ENCODE data around the gene ARCN1.

ARCN1 gene

GRCh38 chr11:118641397-118642019 lies 69.3 kb downstream of the ARCN1 start:
- no peak overlapping the region for H2AFZ ChIP-seq (ENCODE audit: low read depth, low read length)
- ATAC-seq (ENCODE audit: insufficient read depth, low read depth) (peak; percentile 40; the same call in 1 of the 3 replicates), DNase-seq (no peak)
- no peaks in the 10 kb centered on the region for H3K36me3 ChIP-seq (ENCODE audit: insufficient read depth, low read length)
- no peak overlapping the region for H3K4me2 ChIP-seq (ENCODE audit: insufficient read depth, low read length)
- TF ChIP-seq EZH2 (IDR thresholded peaks at IDR 0.05; ENCODE audit: borderline replicate concordance, low read depth, low read length, severe bottlenecking) = no peak
- no peak for TF ChIP-seq CTCF (IDR thresholded peaks at IDR 0.05; ENCODE audit: borderline replicate concordance, extremely low read depth, low read length, poor library complexity, severe bottlenecking)
- H3K27me3 ChIP-seq (ENCODE audit: insufficient read depth, low read length, poor library complexity) = no peaks in the 10 kb centered on the region
- H4K20me1 ChIP-seq (ENCODE audit: insufficient read depth, low read length) = no peaks in the 10 kb centered on the region; the same call in 1 of the 2 replicates
- H3K9ac ChIP-seq (ENCODE audit: low read depth, low read length) = no peak overlapping the region
- no peak overlapping the region for H3K27ac ChIP-seq (ENCODE audit: low read length)
- H3K79me2 ChIP-seq (ENCODE audit: insufficient read depth, low read length) = no peaks in the 10 kb centered on the region
- H3K9me3 ChIP-seq (ENCODE audit: insufficient read depth, low read length, severe bottlenecking) = no peaks in the 10 kb centered on the region
- no peak overlapping the region for H3K4me3 ChIP-seq (ENCODE audit: low read depth in 1 of 2, low read length in 2 of 2)
- H3K4me1 ChIP-seq (ENCODE audit: insufficient read depth, low read length) = no peaks in the 10 kb centered on the region

GRCh38 chr11:118643142-118643994 lies 71.2 kb downstream of the ARCN1 start:
- TF ChIP-seq EZH2 (IDR thresholded peaks at IDR 0.05; ENCODE audit: borderline replicate concordance, low read depth, low read length, severe bottlenecking) (no peak), CTCF (IDR thresholded peaks at IDR 0.05; ENCODE audit: borderline replicate concordance, extremely low read depth, low read length, poor library complexity, severe bottlenecking) (no peak)
- no peaks in the 10 kb centered on the region; the same call in 1 of the 2 replicates for H4K20me1 ChIP-seq (ENCODE audit: insufficient read depth, low read length)
- DNase-seq (no peak), ATAC-seq (ENCODE audit: insufficient read depth, low read depth) (no peak)
- no peaks in the 10 kb centered on the region for H3K36me3 ChIP-seq (ENCODE audit: insufficient read depth, low read length)
- H3K4me1 ChIP-seq (ENCODE audit: insufficient read depth, low read length) = no peaks in the 10 kb centered on the region
- no peak overlapping the region for H3K4me2 ChIP-seq (ENCODE audit: insufficient read depth, low read length)
- no peak overlapping the region for H3K4me3 ChIP-seq (ENCODE audit: low read depth in 1 of 2, low read length in 2 of 2)
- no peaks in the 10 kb centered on the region for H3K79me2 ChIP-seq (ENCODE audit: insufficient read depth, low read length)
- H3K27ac ChIP-seq (ENCODE audit: low read length) = no peak overlapping the region
- H3K9ac ChIP-seq (ENCODE audit: low read depth, low read length) = no peak overlapping the region
- no peaks in the 10 kb centered on the region for H3K27me3 ChIP-seq (ENCODE audit: insufficient read depth, low read length, poor library complexity)
- H3K9me3 ChIP-seq (ENCODE audit: insufficient read depth, low read length, severe bottlenecking) = no peaks in the 10 kb centered on the region
- no peak overlapping the region for H2AFZ ChIP-seq (ENCODE audit: low read depth, low read length)

GRCh38 chr11:118643995-118644345 lies 71.8 kb downstream of the ARCN1 start:
- Histone ChIP-seq H3K4me1 (ENCODE audit: insufficient read depth, low read length) (no peaks in the 10 kb centered on the region), H3K79me2 (ENCODE audit: insufficient read depth, low read length) (no peaks in the 10 kb centered on the region), H3K4me3 (ENCODE audit: low read depth in 1 of 2, low read length in 2 of 2) (no peak overlapping the region), H3K9me3 (ENCODE audit: insufficient read depth, low read length, severe bottlenecking) (no peaks in the 10 kb centered on the region), H3K27ac (ENCODE audit: low read length) (no peak overlapping the region), H4K20me1 (ENCODE audit: insufficient read depth, low read length) (no peaks in the 10 kb centered on the region; the same call in 1 of the 2 replicates), H3K27me3 (ENCODE audit: insufficient read depth, low read length, poor library complexity) (no peaks in the 10 kb centered on the region), H3K36me3 (ENCODE audit: insufficient read depth, low read length) (no peaks in the 10 kb centered on the region), H3K9ac (ENCODE audit: low read depth, low read length) (no peak overlapping the region), H2AFZ (ENCODE audit: low read depth, low read length) (no peak overlapping the region), H3K4me2 (ENCODE audit: insufficient read depth, low read length) (no peak overlapping the region)
- DNase-seq = no peak
- no peak for TF ChIP-seq EZH2 (IDR thresholded peaks at IDR 0.05; ENCODE audit: borderline replicate concordance, low read depth, low read length, severe bottlenecking)
- TF ChIP-seq CTCF (IDR thresholded peaks at IDR 0.05; ENCODE audit: borderline replicate concordance, extremely low read depth, low read length, poor library complexity, severe bottlenecking) = no peak
- no peak for ATAC-seq (ENCODE audit: insufficient read depth, low read depth)

All from DND-41 (cell line).